ENCODE results near the gene ACBD5.

GRCh38 chr10:27225011-27225590 is 15.5 kb downstream of the ACBD5 start:
- no peak for TF ChIP-seq CTCF (IDR thresholded peaks at IDR 0.05; ENCODE audit: poor library complexity)
- no peak for TF ChIP-seq EZH2phosphoT487 (IDR thresholded peaks at IDR 0.05; ENCODE audit: low read depth, severe bottlenecking, unreplicated experiment)

Measured in hepatocyte (in vitro differentiated cells).